ENCODE results near the gene UGT2A2. TPM values are rescaled to one million over a fixed set of nuclear protein-coding genes. Genes with fewer than 3 reads are reported as not detected.

The UGT2A2 gene
- total and polyA plus RNA-seq, 4 experiments from 2014 or later = not detected

Other genes starting within 250 kb of the UGT2A2 start
- not detected for gene UGT2B4, start 143.7 kb downstream of the UGT2A2 start, total RNA-seq
- not detected for gene UGT2B4, start 143.7 kb downstream of the UGT2A2 start, polyA plus RNA-seq
- gene UGT2A1, start 13.6 kb upstream of the UGT2A2 start, total RNA-seq = not detected
- gene UGT2A1, start 13.6 kb upstream of the UGT2A2 start, polyA plus RNA-seq = under 1 TPM in 1 of 2 donors, not detected in 1; 0.50 TPM
- gene SULT1B1, start 121.0 kb upstream of the UGT2A2 start, total RNA-seq = 1 to 10 TPM; 5.7 to 7.6 TPM
- 1 to 10 TPM; 4.2 to 4.7 TPM for gene SULT1B1, start 121.0 kb upstream of the UGT2A2 start, polyA plus RNA-seq
- gene SULT1E1, start 220.5 kb upstream of the UGT2A2 start, total RNA-seq = not detected
- not detected for gene SULT1E1, start 220.5 kb upstream of the UGT2A2 start, polyA plus RNA-seq